HCT116 (cell line): Measurements from ENCODE around the gene STARD8.

Experiments
- ELF1 ChIP-seq: IDR thresholded peaks from 2 replicates; pipeline ENCODE4 v1.6.1; 2012; ENCODE audit warnings: low read depth, borderline replicate concordance
- EZH2 ChIP-seq: fragments of 200-600 bp; sonication (generic); IDR thresholded peaks from 2 replicates; pipeline ENCODE4 v1.6.1; 2017; ENCODE audit warnings: antibody characterized with exemption, mixed run types
- JUND ChIP-seq: IDR thresholded peaks from 2 replicates; pipeline ENCODE4 v1.6.1; 2012
- POLR2A ChIP-seq: IDR thresholded peaks from 2 replicates; pipeline ENCODE4 v1.7.0; 2011; ENCODE audit warnings: borderline replicate concordance; ENCODE audit not compliant: insufficient read depth, insufficient read length; ENCODE audit errors: extremely low read depth
- POLR2AphosphoS5 ChIP-seq: IDR thresholded peaks from 2 replicates; pipeline ENCODE4 v1.6.1; 2011; ENCODE audit warnings: mild to moderate bottlenecking, low read depth, low read length, moderate library complexity
- SIN3A ChIP-seq: IDR thresholded peaks from 2 replicates; pipeline ENCODE4 v1.6.1; 2012; ENCODE audit warnings: low read depth
- SRF ChIP-seq: IDR thresholded peaks from 2 replicates; pipeline ENCODE4 v1.6.1; 2012; ENCODE audit warnings: low read depth
- YY1 ChIP-seq: IDR thresholded peaks from 2 replicates; pipeline ENCODE4 v1.6.1; 2011; ENCODE audit warnings: low read length, low read depth, moderate library complexity, mild to moderate bottlenecking; ENCODE audit not compliant: insufficient replicate concordance; ENCODE audit errors: extremely low read depth
- ZNF274 ChIP-seq: fragments of 200-500 bp; sonication (Bioruptor generic); IDR thresholded peaks from 2 replicates; pipeline ENCODE4 v1.6.1; 2014; ENCODE audit warnings: mild to moderate bottlenecking, low read depth, low read length, inconsistent platforms
- TF ChIP-seq, protein P1 (sequence below): IDR thresholded peaks from 2 replicates; pipeline ENCODE4 v1.6.1; 2012; ENCODE audit warnings: low read depth
- TF ChIP-seq, protein P2 (sequence below), 3 experiments: fragments of 200-600 bp in 1 of 3; sonication (generic) in 1 of 3; IDR thresholded peaks in 2 of 3; conservative IDR thresholded peaks in 1 of 3; 2 replicates each; pipeline ENCODE4 v1.5.1; 2012 to 2017; ENCODE audit warnings: low read depth in 2 of 3, low read length in 2 of 3, antibody characterized with exemption in 1 of 3, borderline replicate concordance in 1 of 3, control low read depth in 1 of 3, mild to moderate bottlenecking in 1 of 3, mixed read lengths in 1 of 3, mixed run types in 1 of 3, moderate library complexity in 1 of 3; ENCODE audit not compliant: insufficient read depth in 1 of 3
- TF ChIP-seq, protein P3 (sequence below): IDR thresholded peaks from 2 replicates; pipeline ENCODE4 v1.6.1; 2011; ENCODE audit warnings: mild to moderate bottlenecking, low read length, moderate library complexity; ENCODE audit not compliant: insufficient replicate concordance; ENCODE audit errors: extremely low read depth

DNA sequence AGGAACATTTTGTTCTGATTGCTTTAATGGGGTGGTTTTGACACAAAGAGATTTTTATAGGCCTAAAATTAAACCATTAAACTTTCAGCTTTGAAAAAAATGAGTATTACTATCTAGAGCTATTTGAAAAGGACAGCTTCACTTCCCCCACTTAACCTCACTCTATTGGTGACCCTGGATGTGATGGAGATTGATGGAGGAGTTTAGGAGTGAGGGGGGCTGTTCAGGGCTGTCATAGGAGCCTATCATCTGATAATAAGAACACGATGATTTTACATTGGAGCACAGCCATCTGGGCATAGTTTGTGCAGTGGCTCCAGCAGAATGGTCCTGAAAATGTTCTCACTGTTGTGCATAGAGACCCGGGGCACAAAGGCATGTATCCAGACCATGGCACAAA is 110.3 kb downstream of the STARD8 start:
- TF ChIP-seq, protein P1, sequence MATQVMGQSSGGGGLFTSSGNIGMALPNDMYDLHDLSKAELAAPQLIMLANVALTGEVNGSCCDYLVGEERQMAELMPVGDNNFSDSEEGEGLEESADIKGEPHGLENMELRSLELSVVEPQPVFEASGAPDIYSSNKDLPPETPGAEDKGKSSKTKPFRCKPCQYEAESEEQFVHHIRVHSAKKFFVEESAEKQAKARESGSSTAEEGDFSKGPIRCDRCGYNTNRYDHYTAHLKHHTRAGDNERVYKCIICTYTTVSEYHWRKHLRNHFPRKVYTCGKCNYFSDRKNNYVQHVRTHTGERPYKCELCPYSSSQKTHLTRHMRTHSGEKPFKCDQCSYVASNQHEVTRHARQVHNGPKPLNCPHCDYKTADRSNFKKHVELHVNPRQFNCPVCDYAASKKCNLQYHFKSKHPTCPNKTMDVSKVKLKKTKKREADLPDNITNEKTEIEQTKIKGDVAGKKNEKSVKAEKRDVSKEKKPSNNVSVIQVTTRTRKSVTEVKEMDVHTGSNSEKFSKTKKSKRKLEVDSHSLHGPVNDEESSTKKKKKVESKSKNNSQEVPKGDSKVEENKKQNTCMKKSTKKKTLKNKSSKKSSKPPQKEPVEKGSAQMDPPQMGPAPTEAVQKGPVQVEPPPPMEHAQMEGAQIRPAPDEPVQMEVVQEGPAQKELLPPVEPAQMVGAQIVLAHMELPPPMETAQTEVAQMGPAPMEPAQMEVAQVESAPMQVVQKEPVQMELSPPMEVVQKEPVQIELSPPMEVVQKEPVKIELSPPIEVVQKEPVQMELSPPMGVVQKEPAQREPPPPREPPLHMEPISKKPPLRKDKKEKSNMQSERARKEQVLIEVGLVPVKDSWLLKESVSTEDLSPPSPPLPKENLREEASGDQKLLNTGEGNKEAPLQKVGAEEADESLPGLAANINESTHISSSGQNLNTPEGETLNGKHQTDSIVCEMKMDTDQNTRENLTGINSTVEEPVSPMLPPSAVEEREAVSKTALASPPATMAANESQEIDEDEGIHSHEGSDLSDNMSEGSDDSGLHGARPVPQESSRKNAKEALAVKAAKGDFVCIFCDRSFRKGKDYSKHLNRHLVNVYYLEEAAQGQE: no peak
- TF ChIP-seq, protein P2, sequence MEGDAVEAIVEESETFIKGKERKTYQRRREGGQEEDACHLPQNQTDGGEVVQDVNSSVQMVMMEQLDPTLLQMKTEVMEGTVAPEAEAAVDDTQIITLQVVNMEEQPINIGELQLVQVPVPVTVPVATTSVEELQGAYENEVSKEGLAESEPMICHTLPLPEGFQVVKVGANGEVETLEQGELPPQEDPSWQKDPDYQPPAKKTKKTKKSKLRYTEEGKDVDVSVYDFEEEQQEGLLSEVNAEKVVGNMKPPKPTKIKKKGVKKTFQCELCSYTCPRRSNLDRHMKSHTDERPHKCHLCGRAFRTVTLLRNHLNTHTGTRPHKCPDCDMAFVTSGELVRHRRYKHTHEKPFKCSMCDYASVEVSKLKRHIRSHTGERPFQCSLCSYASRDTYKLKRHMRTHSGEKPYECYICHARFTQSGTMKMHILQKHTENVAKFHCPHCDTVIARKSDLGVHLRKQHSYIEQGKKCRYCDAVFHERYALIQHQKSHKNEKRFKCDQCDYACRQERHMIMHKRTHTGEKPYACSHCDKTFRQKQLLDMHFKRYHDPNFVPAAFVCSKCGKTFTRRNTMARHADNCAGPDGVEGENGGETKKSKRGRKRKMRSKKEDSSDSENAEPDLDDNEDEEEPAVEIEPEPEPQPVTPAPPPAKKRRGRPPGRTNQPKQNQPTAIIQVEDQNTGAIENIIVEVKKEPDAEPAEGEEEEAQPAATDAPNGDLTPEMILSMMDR (IDR thresholded peaks at IDR 0.05 in 2 of 3, conservative IDR thresholded peaks at IDR 0.05 in 1 of 3; ENCODE audit: borderline replicate concordance in 1 of 3, insufficient read depth in 1 of 3, low read depth in 2 of 3, low read length in 2 of 3): no peak
- TF ChIP-seq ELF1 (no peak), ZNF274 (no peak), YY1 (no peak), POLR2A (no peak), SRF (no peak), POLR2AphosphoS5 (no peak), JUND (no peak), SIN3A (no peak), EZH2 (no peak)
- TF ChIP-seq, protein P3, sequence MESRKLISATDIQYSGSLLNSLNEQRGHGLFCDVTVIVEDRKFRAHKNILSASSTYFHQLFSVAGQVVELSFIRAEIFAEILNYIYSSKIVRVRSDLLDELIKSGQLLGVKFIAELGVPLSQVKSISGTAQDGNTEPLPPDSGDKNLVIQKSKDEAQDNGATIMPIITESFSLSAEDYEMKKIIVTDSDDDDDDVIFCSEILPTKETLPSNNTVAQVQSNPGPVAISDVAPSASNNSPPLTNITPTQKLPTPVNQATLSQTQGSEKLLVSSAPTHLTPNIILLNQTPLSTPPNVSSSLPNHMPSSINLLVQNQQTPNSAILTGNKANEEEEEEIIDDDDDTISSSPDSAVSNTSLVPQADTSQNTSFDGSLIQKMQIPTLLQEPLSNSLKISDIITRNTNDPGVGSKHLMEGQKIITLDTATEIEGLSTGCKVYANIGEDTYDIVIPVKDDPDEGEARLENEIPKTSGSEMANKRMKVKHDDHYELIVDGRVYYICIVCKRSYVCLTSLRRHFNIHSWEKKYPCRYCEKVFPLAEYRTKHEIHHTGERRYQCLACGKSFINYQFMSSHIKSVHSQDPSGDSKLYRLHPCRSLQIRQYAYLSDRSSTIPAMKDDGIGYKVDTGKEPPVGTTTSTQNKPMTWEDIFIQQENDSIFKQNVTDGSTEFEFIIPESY: no peak
